Measurements from ENCODE around the gene ACAT1.

Gene ACAT1

DNA sequence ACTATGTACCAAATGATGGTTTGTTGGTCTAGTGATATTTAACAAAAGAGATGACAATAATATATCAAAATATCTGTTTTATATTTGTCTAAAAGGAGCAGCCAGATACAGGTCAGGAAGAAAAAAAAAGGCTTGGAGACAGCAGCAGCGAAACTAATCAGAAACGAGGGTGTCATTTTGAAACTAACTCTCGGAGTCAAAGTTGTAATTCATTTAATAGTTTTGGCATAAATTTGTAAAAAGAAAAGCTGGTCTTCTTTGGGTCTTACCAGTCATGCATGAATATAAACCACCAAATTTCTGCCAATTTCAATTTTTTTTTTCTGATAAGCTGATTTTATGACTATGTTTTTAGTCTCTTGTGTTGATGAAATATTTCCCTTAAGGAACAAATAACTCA lies 75.5 kb downstream of the ACAT1 start:
- H3K27ac ChIP-seq = no peak overlapping the region
- TF ChIP-seq CTCF (conservative IDR thresholded peaks at IDR 0.05) (no peak), ZFX (IDR thresholded peaks at IDR 0.05) (no peak)

Measured in C4-2B (cell line).